HG02884 (cell line): ENCODE measurements around the gene HOATZ.

ENCODE experiments used
- ATAC-seq: cut with Tn5 transposase; IDR thresholded peaks from one replicate; pipeline ENCODE4 v1.9.1; 2021; ENCODE audit warnings: mild to moderate bottlenecking, moderate library complexity; ENCODE audit not compliant: unreplicated experiment

HOATZ gene

DNA sequence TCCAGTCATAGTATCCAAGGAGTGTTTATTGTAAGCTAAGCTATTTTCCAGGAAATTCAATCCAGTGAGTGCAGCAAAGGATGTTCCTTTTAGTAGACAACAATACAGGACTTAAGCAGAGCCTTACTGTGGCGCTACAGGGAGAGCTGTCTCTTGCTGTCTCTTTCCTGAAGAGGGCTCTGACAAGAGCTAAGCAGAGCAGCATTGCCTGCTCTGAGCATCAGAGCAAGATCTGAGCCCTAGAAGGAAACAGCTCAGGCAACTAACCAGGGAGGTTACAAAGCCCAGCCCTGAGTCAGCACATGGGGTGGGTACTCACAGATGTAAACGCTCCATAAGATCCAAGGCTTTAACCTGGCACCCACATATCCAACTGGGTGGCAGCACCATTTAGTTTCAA is 33.9 kb downstream of the HOATZ start:
- no peak for ATAC-seq

GRCh38 chr11:111549196-111549868 is 34.8 kb downstream of the HOATZ start:
- ATAC-seq: no peak

GRCh38 chr11:111549869-111550203 is 35.3 kb downstream of the HOATZ start:
- no peak for ATAC-seq

DNA sequence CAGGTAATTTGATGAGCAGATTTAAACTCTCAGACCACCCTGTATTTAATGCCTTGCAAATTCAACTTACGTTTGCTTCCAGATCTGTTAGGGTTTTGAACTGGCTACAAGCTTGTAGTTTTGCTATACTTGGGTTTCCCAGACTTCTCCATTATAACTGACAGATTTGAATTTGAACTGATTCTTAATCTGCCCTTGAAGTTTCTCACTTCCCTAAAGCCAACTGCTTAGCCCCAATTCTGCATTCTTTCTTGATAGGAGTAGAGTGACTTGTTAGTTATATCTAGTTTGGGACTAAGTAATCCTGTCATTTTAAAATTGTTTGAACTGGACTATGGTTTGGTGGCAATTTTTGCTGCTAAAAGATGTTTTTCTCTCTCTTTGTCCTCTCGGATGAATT is 35.7 kb downstream of the HOATZ start:
- ATAC-seq: no peak

DNA sequence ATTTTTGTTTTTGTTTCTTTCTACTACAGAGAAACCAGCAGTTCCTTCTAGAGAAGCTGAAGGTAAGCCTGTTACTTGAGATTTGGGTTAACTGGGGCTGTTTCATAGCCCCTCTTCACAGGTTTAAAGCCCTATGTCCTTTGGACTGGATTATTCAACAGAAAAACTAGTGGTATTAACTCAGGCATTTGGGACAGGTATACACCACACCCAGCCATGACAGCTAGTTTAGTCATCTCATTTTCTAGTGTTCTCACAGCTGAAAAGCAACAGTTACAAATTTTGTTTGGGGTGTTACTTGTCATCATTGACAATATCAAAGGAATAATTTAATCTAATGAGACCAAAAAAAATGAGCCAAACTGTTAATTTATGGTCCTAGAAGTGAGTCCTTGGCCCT is 40.0 kb downstream of the HOATZ start:
- ATAC-seq: no peak

DNA sequence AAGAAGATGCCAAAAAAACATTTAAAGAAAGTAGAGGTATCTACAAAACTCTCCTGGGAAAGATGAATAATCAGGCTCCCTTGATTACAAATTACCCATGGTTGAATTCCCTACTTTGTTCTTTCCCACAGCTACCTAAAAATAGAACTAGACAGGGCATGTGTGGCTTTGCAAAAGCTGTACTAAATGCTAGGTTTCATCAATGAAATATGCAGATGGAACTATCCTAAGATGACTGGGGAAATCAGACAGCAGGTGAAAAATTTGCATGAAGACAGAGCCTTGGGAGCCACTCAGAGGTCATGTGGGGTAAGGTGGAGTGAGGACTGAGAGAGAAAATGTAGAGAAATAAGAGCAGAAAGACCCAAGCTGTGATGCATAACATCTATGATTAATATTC is 40.7 kb downstream of the HOATZ start:
- ATAC-seq: no peak

- no peak for ATAC-seq
Measured at GRCh38 chr11:111557425-111558111, 43.0 kb downstream of the HOATZ start.

DNA sequence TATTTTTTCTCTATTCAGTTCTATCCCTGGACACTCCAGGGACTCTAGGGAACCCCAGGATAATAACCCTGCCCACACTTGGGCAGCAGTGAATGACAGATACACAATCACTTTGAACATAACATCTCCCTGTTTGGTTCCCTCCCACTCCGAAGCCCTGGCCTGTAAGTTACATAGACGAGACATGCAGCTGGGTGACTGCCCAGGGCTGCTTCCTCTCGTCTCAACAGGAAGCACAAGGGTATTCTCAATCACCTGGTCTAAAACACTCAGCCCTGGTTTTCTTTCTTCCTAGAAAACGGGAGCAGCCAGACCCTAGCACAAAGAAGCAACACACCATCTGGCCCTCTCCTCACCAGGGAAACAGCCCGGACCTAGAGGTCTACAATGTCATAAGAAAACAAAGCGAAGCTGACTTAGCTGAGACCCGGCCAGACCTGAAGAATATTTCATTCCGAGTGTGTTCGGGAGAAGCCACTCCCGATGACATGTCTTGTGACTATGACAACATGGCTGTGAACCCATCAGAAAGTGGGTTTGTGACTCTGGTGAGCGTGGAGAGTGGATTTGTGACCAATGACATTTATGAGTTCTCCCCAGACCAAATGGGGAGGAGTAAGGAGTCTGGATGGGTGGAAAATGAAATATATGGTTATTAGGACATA is 45.4 kb downstream of the HOATZ start:
- no peak for ATAC-seq

- ATAC-seq: no peak
Measured at GRCh38 chr11:111560800-111561199, 46.2 kb downstream of the HOATZ start.

GRCh38 chr11:111561306-111561705 is 46.7 kb downstream of the HOATZ start:
- ATAC-seq: no peak

GRCh38 chr11:111561791-111562325 is 47.3 kb downstream of the HOATZ start:
- no peak for ATAC-seq

- ATAC-seq: no peak
Measured at GRCh38 chr11:111562692-111563389, 48.3 kb downstream of the HOATZ start.

- no peak for ATAC-seq
Measured at GRCh38 chr11:111565114-111565720, 50.6 kb downstream of the HOATZ start.

- ATAC-seq: no peak
Measured at GRCh38 chr11:111566324-111566723, 51.7 kb downstream of the HOATZ start.

- ATAC-seq: no peak
Measured at GRCh38 chr11:111569476-111569875, 54.9 kb downstream of the HOATZ start.

- no peak for ATAC-seq
Measured at GRCh38 chr11:111570796-111571195, 56.2 kb downstream of the HOATZ start.

GRCh38 chr11:111571829-111572501 is 57.4 kb downstream of the HOATZ start:
- ATAC-seq: no peak

- no peak for ATAC-seq
Measured at GRCh38 chr11:111572581-111572980, 58.0 kb downstream of the HOATZ start.

DNA sequence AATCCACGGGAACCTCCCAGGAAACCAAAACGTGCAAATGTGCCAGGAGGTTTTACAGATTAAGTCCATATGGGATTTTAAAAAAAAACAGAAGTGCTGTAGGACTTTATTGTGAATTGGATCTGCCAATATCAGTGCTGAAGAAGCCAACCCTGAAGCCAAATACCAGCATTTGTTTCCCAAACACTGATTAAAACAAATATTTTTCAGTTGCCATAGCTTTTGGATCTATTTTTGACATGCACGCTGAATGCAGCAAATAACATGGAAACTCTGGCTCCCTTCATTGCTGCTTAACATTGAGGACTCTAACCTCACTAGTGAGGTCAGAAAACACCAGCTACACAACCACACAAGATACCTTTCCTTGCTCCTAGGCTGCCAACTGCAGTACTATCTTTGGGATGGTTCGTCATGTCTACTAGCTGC is 59.3 kb downstream of the HOATZ start:
- ATAC-seq: no peak
